ENCODE results near the gene LIPG.
A peak's percentile ranks its signal among the peaks of the same experiment; 100 is the strongest.

DNA sequence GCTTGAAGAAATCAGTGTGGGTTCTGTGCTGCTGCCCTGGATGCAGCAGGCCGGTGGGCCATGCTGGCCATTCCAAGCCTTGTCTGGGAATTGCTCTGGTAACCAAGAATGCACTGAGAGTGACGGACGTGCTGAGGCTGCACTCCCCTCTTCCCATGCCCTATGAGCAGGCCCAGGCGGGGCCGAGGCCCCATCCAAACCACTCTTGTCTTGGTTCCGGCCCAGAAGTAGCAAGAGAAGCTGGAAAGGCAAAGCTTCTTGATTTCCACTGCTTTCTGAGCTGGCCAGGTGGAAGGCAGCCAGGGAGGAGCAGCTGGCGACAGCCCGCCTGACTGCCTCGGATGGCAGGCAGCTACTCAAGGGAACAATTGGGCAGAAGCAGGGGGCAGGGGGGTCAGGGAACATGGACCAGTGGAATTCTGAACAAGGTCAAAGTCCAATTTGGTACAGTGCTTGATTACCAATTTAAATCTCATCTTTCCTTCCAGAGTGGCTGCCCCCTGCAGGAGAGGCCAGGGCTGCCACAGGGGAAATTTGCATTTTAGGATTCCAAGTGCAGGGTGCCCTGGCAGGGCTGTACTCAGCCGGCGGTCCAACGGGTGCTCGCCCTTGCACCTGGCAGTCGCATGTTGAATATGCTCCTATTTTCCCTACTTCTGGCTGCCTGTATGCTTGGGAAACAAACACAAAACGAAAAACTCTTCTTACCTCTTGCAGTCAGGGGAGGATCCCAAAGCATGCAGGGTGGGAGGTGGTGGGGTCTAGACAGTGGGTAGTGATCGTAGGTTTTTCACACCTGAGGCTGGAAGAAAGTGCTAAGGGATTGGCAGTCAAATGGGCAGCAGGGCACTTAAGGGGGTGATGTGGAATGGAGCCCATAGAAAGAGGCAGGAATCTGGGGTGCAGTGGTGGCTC is 67.3 kb downstream of the LIPG start:
- TF ChIP-seq, protein P1, sequence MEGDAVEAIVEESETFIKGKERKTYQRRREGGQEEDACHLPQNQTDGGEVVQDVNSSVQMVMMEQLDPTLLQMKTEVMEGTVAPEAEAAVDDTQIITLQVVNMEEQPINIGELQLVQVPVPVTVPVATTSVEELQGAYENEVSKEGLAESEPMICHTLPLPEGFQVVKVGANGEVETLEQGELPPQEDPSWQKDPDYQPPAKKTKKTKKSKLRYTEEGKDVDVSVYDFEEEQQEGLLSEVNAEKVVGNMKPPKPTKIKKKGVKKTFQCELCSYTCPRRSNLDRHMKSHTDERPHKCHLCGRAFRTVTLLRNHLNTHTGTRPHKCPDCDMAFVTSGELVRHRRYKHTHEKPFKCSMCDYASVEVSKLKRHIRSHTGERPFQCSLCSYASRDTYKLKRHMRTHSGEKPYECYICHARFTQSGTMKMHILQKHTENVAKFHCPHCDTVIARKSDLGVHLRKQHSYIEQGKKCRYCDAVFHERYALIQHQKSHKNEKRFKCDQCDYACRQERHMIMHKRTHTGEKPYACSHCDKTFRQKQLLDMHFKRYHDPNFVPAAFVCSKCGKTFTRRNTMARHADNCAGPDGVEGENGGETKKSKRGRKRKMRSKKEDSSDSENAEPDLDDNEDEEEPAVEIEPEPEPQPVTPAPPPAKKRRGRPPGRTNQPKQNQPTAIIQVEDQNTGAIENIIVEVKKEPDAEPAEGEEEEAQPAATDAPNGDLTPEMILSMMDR (IDR thresholded peaks at IDR 0.05), result peak in 1 of 6 experiments; percentile 30
- no peak for TF ChIP-seq POLR2A (IDR thresholded peaks at IDR 0.05)

All from esophagus squamous epithelium (tissue), 4 donors.